Activated CD8-positive, alpha-beta T cell treated with anti-CD3 and anti-CD28 coated beads for 36 hours (primary cell): ENCODE results near the gene KRTAP10-9. TPM values are rescaled to one million over a fixed set of nuclear protein-coding genes. Genes with fewer than 3 reads are reported as not detected.
"Not testable (repeated sequence)": the region's sequence is repeated elsewhere in the genome, so short reads cannot be mapped to it uniquely, and the experiment has no call there.

Source experiments
- ATAC-seq: fragments of 200-7000 bp; cut with Tn5 transposase; one replicate; pipeline ENCODE4 v1.10.0; 2021; ENCODE audit warnings: mild to moderate bottlenecking, moderate library complexity
- CTCF ChIA-PET: fragments of 350-600 bp; sonication (Branson Sonifier 250); formaldehyde crosslinking; loops from one replicate; lab custom pipeline; 2021; ENCODE audit warnings: antibody characterized with exemption; lab: Charles Lee
- POLR2A ChIA-PET: fragments of 350-600 bp; sonication (Branson Sonifier 250); formaldehyde crosslinking; loops from one replicate; lab custom pipeline; 2021; ENCODE audit warnings: antibody characterized with exemption; lab: Charles Lee
- DNase-seq: peaks from one replicate; pipeline ENCODE4 v3.0.0-alpha.2; 2020
- H3K27ac Mint-ChIP-seq: one replicate; pipeline ENCODE4 v1.8.0; 2021; ENCODE audit warnings: mild to moderate bottlenecking, mixed read lengths
- H3K27me3 Mint-ChIP-seq: one replicate; pipeline ENCODE4 v1.8.0; 2021; ENCODE audit warnings: mixed read lengths
- H3K36me3 Mint-ChIP-seq: one replicate; pipeline ENCODE4 v1.8.0; 2021; ENCODE audit warnings: low read depth, mixed read lengths
- H3K4me1 Mint-ChIP-seq: one replicate; pipeline ENCODE4 v1.8.0; 2021; ENCODE audit warnings: low read depth, mixed read lengths
- H3K4me3 Mint-ChIP-seq: one replicate; pipeline ENCODE4 v1.8.0; 2021; ENCODE audit warnings: mild to moderate bottlenecking, moderate library complexity, mixed read lengths
- H3K9me3 Mint-ChIP-seq: one replicate; pipeline ENCODE4 v1.8.0; 2021; ENCODE audit warnings: mixed read lengths
- CTCF ChIP-seq: fragments of 200-600 bp; IDR thresholded peaks from one replicate; pipeline ENCODE4 v1.8.0; 2022; ENCODE audit warnings: antibody characterized with exemption, mild to moderate bottlenecking
- intact Hi-C: fragments of 100-400 bp; cut with micrococcal nuclease; formaldehyde crosslinking; loops from one replicate; pipeline ENCODE4 v1.10.0; 2022
- total RNA-seq, 2 experiments: library from RNA; stranded (reverse); gene quantifications; one replicate each; pipeline ENCODE4 v1.2.3, GENCODE V29; 2021

Gene KRTAP10-9
- total RNA-seq, 2 experiments from 2014 or later: not detected

- CTCF ChIA-PET: no interaction called here
These were observed 3.5 kb downstream of the KRTAP10-9 start for GRCh38 chr21:44630440-44630839.

GRCh38 chr21:44632067-44632466, 5.2 kb downstream of the KRTAP10-9 start:
- peaks cover 32% of the 10 kb centered on the region for H3K9me3 Mint-ChIP-seq
- DNase-seq (no peak), ATAC-seq (no peak)
- ChIA-PET CTCF (interaction anchor here (1.2 to 1.5 kb wide), 2 partner anchors 10 to 15 kb away, joined by 3 to 4 read pairs; partner anchors contain the start of gene KRTAP10-11), POLR2A (interaction anchor here (0.6 to 1.4 kb wide), 2 partner anchors 121 to 146 kb away, joined by 3 to 5 read pairs; no protein-coding TSS in a partner anchor)
- H3K27ac Mint-ChIP-seq: no peak overlapping the region
- H3K27me3 Mint-ChIP-seq: no peaks in the 10 kb centered on the region
- H3K4me1 Mint-ChIP-seq: peaks cover 23% of the 10 kb centered on the region
- TF ChIP-seq CTCF: no peak
- intact Hi-C loops: no loop called here
- peaks cover 21% of the 10 kb centered on the region for H3K36me3 Mint-ChIP-seq
- no peak overlapping the region for H3K4me3 Mint-ChIP-seq

More at GRCh38 chr21:44630440-44630839, 3.5 kb downstream of the KRTAP10-9 start:
- Mint-ChIP-seq H3K36me3 (peaks cover 21% of the 10 kb centered on the region), H3K9me3 (peaks cover 32% of the 10 kb centered on the region), H3K4me1 (peaks cover 30% of the 10 kb centered on the region), H3K27ac (peak overlapping the region; percentile 76), H3K27me3 (no peaks in the 10 kb centered on the region), H3K4me3 (no peak overlapping the region)
- POLR2A ChIA-PET: no interaction called here
- no peak for DNase-seq
- ATAC-seq: peak; percentile 45
- TF ChIP-seq CTCF: no peak
- intact Hi-C loops: no loop called here

- no peak for TF ChIP-seq CTCF
- POLR2A ChIA-PET: interaction anchor here (0.6 kb wide), 1 partner anchor 233 kb away, joined by 3 read pairs; no protein-coding TSS in a partner anchor
- Mint-ChIP-seq H3K4me1 (no peaks in the 10 kb centered on the region), H3K27me3 (no peaks in the 10 kb centered on the region), H3K36me3 (peaks cover 7% of the 10 kb centered on the region), H3K27ac (no peak overlapping the region), H3K4me3 (no peak overlapping the region), H3K9me3 (peaks cover 22% of the 10 kb centered on the region)
- DNase-seq (no peak), ATAC-seq (no peak)
- CTCF ChIA-PET: no interaction called here
- intact Hi-C loops: no loop called here
These were observed 9.5 kb downstream of the KRTAP10-9 start for GRCh38 chr21:44636209-44637017.

GRCh38 chr21:44637018-44637850, 10.3 kb downstream of the KRTAP10-9 start, which contains the start of gene KRTAP10-10:
Gene KRTAP10-10, plus strand, starts transcription at chr21:44637356. Its CDS starts 62 bp downstream, at chr21:44637418.
- ChIA-PET POLR2A (interaction anchor here (0.6 kb wide), 1 partner anchor 234 kb away, joined by 3 read pairs; no protein-coding TSS in a partner anchor), CTCF (no interaction called here)
- peaks cover 20% of the 10 kb centered on the region for H3K9me3 Mint-ChIP-seq
- no peak within 1 kb of the TSS for H3K27ac Mint-ChIP-seq
- H3K4me3 Mint-ChIP-seq: no peak within 1 kb of the TSS
- peaks cover 2% of the 10 kb centered on the region for H3K36me3 Mint-ChIP-seq
- DNase-seq (no peak), ATAC-seq (no peak)
- intact Hi-C loops: no loop called here
- no peaks in the 10 kb centered on the region for H3K27me3 Mint-ChIP-seq
- TF ChIP-seq CTCF: no peak
- H3K4me1 Mint-ChIP-seq: no peaks in the 10 kb centered on the region

GRCh38 chr21:44637851-44638348, 11.0 kb downstream of the KRTAP10-9 start:
- DNase-seq, H3K4me3 Mint-ChIP-seq, H3K27me3 Mint-ChIP-seq, H3K27ac Mint-ChIP-seq, H3K36me3 Mint-ChIP-seq, ATAC-seq, CTCF ChIA-PET, intact Hi-C loops, POLR2A ChIA-PET, H3K4me1 Mint-ChIP-seq: not testable (repeated sequence)
- H3K9me3 Mint-ChIP-seq: peaks cover 20% of the 10 kb centered on the region

- CTCF ChIA-PET, H3K27me3 Mint-ChIP-seq, H3K4me3 Mint-ChIP-seq, DNase-seq, H3K27ac Mint-ChIP-seq, H3K36me3 Mint-ChIP-seq, POLR2A ChIA-PET, H3K4me1 Mint-ChIP-seq, ATAC-seq, intact Hi-C loops: not testable (repeated sequence)
- H3K9me3 Mint-ChIP-seq: peaks cover 20% of the 10 kb centered on the region
These were observed 11.8 kb downstream of the KRTAP10-9 start for GRCh38 chr21:44638506-44639330.
